ENCODE data around the gene ZNF276.
"Not testable (repeated sequence)": the region's sequence is repeated elsewhere in the genome, so short reads cannot be mapped to it uniquely, and the experiment has no call there.

The ZNF276 gene, protein sequence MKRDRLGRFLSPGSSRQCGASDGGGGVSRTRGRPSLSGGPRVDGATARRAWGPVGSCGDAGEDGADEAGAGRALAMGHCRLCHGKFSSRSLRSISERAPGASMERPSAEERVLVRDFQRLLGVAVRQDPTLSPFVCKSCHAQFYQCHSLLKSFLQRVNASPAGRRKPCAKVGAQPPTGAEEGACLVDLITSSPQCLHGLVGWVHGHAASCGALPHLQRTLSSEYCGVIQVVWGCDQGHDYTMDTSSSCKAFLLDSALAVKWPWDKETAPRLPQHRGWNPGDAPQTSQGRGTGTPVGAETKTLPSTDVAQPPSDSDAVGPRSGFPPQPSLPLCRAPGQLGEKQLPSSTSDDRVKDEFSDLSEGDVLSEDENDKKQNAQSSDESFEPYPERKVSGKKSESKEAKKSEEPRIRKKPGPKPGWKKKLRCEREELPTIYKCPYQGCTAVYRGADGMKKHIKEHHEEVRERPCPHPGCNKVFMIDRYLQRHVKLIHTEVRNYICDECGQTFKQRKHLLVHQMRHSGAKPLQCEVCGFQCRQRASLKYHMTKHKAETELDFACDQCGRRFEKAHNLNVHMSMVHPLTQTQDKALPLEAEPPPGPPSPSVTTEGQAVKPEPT

DNA sequence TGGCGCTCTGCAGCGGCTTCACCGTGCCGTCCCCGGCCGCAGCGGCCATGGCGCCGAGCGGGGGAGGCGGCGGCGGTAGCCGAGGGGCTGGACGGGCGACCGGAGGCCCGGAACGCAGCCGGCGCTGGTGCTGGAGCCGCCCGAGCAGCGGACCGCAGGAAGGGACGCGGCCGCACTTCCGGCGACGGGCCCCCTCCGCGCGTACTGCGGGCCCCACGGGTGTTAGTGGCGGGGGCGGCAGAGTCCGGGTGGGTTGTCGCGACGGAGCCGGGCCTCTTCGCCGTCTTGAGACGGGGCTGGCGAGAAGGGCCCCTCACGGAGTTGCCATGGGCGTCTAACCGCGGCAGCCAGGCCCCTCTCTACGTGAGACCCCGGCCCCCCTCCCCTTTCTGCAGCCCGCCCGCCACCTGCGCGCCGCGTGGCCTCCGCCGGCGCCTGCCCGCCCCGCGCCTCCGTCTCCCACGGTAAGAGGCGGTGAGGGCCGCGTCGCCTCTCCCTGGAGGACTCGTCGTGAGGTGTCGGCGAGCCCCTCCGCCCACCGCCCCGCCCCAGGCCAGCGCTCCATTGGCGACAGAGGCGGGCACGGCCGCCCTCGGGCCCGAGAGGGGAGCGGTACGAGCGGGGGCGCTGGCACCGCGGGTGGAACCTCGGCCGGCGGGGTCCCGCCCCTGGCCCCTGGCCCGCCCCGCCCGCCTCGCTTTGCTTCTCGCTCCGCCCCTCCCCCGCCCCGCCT is at the start of gene ZNF276, which contains the start of gene VPS9D1:
TSS of gene ZNF276 (plus strand) at position 725 of the 733 bp plus-strand sequence. CDS start 104 bp downstream, outside the sequence.
TSS of gene VPS9D1 (minus strand) at position 86 of the 733 bp plus-strand sequence. CDS start at position 49, 37 bp downstream.
- DNase-seq, result peak; percentile 22 to 37

GRCh38 chr16:89671565-89671964 is 49.8 kb upstream of the ZNF276 start:
- DNase-seq, result not testable (repeated sequence)

- no peak for DNase-seq
These were observed 49.0 kb upstream of the ZNF276 start for GRCh38 chr16:89672177-89672941.

GRCh38 chr16:89678258-89678657 is 43.1 kb upstream of the ZNF276 start:
- no peak for DNase-seq

DNA sequence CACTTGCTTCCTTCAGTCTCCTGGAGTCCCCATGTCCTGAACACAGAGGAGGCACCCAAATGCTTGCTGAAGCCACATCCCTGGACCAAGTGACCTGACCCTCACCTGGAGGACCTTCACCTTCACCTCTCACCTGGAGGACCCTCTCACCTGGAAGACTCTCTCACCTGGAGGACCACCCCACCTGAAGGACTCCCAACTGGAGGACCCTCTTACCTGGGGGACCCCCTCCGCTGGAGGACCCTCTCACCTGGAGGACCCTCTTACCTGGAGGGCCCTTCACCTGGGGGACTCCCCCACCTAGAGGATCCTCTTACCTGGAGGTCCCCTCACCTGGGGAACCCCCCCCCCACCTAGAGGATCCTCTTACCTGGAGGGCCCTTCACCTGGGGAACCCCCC is 35.4 kb upstream of the ZNF276 start:
- DNase-seq, result no peak

DNA sequence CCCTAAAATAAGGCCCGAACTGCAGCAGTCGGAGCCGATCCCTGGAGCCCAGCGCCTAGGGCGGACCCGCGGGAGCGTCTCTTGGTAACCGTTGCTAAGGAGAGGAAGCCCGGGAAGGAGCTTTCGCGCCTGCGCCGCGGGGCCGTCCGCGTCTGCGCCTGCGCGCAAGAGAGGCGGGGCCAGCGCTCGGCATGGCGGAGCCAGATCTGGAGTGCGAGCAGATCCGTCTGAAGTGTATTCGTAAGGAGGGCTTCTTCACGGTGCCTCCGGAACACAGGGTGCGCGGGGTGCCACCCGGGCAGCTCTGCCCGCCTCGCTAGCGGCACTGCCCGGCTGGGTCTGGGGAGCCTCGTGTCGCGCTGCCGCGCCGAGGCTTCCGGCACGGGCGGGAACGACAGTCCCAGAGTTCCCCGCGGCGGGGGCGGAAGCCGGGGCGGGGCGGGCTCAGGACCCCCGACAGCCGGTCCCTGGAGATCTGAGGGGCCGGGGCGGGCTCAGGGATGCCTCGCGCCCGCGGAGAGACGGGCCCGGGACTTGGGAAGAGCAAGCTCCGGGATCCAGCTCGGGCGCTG is 34.7 kb upstream of the ZNF276 start, which contains the start of gene CDK10:
TSS of gene CDK10 (plus strand) at position 170 of the 572 bp plus-strand sequence. CDS start at position 192, 22 bp downstream.
- peak; percentile 65 to 66 for DNase-seq

- no peak for DNase-seq
These were observed 34.0 kb upstream of the ZNF276 start for GRCh38 chr16:89687092-89687940.

DNA sequence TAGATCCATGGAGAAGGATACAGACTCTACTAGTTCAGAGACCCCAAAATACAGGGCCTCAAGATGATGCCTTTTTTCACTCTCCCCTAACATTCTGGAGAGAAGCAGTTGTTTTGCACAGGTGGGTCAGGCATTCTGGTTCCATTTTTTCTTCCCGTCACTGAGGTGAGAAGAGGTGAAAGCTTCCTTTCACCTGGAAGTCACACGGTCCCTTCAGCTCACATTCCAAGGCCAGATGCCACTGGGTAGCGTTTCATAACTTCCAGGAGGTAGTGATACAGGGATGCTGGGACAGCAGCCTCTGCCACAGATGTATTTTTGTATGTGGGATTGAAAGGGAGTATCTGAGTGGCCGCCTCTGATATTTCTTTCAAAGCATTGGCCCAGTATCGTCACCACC is 32.9 kb upstream of the ZNF276 start:
- no peak for DNase-seq

- no peak for DNase-seq
These were observed 32.2 kb upstream of the ZNF276 start for GRCh38 chr16:89689142-89689541.

GRCh38 chr16:89689621-89690020 is 31.7 kb upstream of the ZNF276 start:
- not testable (repeated sequence) for DNase-seq

- no peak for DNase-seq
These were observed 30.9 kb upstream of the ZNF276 start for GRCh38 chr16:89690392-89690901.

DNA sequence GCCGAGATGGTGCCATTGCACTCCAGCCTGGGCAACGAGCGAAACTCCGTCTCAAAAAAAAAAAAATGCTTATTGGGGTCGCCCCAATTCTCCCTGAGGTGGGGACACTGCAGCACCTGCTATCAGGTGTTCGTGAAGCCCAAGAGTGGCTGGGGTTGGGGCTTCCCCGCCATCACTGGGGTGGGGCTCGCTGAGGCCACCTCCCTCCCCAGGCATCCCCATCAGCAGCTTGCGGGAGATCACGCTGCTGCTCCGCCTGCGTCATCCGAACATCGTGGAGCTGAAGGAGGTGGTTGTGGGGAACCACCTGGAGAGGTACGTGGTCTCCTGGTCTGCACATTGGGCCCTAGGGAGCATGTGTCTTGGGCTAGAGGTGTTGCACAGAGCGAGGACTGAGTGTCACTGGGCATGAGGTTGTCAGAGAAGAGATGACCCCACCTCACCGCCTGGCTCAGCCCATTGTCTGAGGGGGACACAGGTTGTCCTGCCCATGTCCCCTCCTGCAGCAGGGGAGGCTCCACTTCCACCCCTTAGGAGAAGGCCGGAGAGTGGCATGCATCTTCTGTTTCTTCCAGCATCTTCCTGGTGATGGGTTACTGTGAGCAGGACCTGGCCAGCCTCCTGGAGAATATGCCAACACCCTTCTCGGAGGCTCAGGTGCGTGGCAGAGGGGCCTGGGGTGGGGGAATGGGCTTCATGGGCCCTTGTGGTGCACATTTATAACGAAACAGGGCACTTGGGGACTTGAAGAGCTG is 29.9 kb upstream of the ZNF276 start:
- DNase-seq, result no peak

- DNase-seq, result no peak
These were observed 29.3 kb upstream of the ZNF276 start for GRCh38 chr16:89691986-89692569.

DNA sequence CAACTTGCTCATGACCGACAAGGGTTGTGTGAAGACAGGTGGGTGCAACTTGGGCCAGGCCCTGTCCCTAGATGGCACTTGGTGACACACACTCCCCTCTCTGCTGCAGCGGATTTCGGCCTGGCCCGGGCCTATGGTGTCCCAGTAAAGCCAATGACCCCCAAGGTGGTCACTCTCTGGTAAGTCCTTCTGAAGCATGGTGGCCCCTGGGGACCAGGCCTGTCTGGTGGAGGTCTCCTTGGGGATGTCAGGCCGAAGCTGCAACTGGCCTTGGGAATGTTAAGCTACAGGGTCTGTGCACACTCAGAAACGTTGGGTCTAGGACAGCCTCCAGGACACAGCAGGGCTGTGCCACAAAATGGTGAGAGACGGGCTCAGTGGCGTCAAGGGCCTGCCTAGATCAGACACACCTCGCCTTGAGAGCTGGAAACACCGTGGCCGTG is 28.0 kb upstream of the ZNF276 start:
- DNase-seq, result no peak

DNA sequence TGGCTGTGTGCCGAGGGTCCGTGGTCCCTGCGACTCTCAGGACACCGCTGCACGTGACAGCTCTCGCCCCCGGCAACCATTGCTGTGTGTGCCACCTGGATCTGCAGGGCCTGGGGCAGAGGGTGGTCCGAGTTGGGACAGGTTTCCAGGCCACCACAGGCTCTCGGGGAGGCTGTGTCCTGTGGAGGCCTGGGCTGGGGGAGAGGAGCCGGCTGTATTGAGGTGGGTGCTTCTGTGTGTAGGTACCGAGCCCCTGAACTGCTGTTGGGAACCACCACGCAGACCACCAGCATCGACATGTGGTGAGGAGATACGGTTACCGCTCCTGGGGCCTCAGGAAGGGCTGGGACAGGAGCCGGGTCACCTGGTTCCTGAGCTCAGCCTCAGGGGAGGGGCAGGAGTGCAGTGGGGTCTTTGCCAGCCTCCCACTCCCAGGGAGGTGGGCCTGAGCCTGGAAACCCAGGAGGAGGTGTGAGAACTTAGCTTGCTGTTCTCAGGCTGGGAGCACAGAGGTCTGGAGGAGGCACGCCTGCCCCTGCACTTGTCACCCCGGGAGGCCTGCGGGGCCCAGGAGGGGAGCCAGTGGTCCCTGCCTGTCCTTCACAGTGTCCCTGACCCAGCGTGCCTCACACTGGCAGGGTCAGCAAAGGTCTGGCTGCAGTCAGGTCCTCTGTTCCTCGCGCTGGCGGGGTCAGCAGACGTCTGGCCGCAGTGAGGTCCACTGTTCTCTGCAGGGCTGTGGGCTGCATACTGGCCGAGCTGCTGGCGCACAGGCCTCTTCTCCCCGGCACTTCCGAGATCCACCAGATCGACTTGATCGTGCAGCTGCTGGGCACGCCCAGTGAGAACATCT is 27.2 kb upstream of the ZNF276 start:
- DNase-seq, result no peak

DNA sequence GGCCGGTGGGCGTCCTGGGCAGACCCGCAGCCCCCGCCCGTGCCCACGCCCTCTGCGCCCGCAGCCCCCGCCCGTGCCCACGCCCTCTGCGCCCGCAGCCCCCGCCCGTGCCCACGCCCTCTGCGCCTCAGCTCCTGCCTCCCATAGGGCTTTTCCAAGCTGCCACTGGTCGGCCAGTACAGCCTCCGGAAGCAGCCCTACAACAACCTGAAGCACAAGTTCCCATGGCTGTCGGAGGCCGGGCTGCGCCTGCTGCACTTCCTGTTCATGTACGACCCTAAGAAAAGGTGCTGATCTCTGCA is 26.6 kb upstream of the ZNF276 start:
- not testable (repeated sequence) for DNase-seq

DNA sequence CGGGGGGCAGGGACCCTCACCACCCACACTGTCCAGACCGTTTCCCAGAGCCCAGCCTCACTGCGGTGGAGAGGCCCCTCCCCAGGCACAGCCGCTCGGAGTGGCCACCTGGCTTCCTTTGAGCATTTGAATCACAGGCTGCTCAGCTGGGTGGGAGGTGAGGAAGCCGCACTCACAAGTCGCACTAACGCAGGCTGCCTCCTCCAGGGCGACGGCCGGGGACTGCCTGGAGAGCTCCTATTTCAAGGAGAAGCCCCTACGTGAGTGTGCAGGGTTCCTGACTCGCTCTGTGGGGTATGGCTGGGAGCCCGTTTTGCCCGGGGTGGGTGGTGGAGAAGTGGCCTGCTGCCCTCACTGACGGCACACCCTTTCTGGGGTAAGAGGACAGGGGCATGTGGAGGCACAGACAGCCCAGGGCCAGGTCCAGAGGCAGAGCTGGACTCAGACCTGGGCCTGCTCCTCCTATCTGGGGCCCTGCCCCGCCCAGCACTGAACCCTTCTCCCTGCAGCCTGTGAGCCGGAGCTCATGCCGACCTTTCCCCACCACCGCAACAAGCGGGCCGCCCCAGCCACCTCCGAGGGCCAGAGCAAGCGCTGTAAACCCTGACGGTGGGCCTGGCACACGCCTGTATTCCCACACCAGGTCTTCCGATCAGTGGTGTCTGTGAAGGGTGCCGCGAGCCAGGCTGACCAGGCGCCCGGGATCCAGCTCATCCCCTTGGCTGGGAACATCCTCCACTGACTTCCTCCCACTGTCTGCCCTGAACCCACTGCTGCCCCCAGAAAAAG is 26.1 kb upstream of the ZNF276 start:
- DNase-seq, result no peak

All from NCI-H187 (cell line).